BLaER1 treated with 17β-estradiol and CSF1 and Interleukin-3, amounts not matched to agents 10 nM and 100 nM (cell line): Measurements from ENCODE around the gene AP1S3.

ENCODE experiments used
- H3K27ac ChIP-seq, 11 experiments: shearing (Covaris generic); formaldehyde crosslinking; 2 replicates each; pipeline ENCODE4 v1.8.1; 2022
- H3K27me3 ChIP-seq, 11 experiments: shearing (Covaris generic); formaldehyde crosslinking; 2 replicates each; pipeline ENCODE4 v1.8.1; 2022
- H3K36me3 ChIP-seq, 11 experiments: shearing (Covaris generic); formaldehyde crosslinking; 2 replicates each; pipeline ENCODE4 v1.8.1; 2022
- H3K4me1 ChIP-seq, 10 experiments: shearing (Covaris generic); formaldehyde crosslinking; 2 replicates each; pipeline ENCODE4 v1.8.1; 2022
- H3K4me2 ChIP-seq, 11 experiments: shearing (Covaris generic); formaldehyde crosslinking; 2 replicates each; pipeline ENCODE4 v1.8.1; 2022
- H3K4me3 ChIP-seq, 10 experiments: shearing (Covaris generic); formaldehyde crosslinking; 2 replicates each; pipeline ENCODE4 v1.8.1; 2022
- H3K9ac ChIP-seq, 11 experiments: shearing (Covaris generic); formaldehyde crosslinking; 2 replicates each; pipeline ENCODE4 v1.8.1; 2022
- H3K9me3 ChIP-seq, 11 experiments: shearing (Covaris generic); formaldehyde crosslinking; replicated peaks in 1 of 11; 2 replicates each; pipeline ENCODE4 v1.8.1; 2022
- H4K20me1 ChIP-seq, 11 experiments: shearing (Covaris generic); formaldehyde crosslinking; 2 replicates each; pipeline ENCODE4 v1.8.1; 2022
- Cebpa-rat ChIP-seq, 11 experiments: shearing (Covaris generic); IDR thresholded peaks; 2 replicates each; pipeline ENCODE4 v1.8.1; 2022

Gene AP1S3

GRCh38 chr2:223856021-223856420 is 18.6 kb upstream of the AP1S3 start:
- Histone ChIP-seq H4K20me1 (no peaks in the 10 kb centered on the region; a peak in 1 of 22 replicates), H3K9me3 (peaks cover 0 to 13% (median 6%) of the 10 kb centered on the region in 11 experiments; a peak in 14 of 22 replicates), H3K27me3 (no peaks in the 10 kb centered on the region), H3K27ac (no peak overlapping the region), H3K4me2 (no peak overlapping the region), H3K9ac (no peak overlapping the region), H3K4me3 (no peak overlapping the region), H3K4me1 (peaks cover 0 to 4% (median 0%) of the 10 kb centered on the region in 10 experiments; a peak in 1 of 20 replicates), H3K36me3 (peaks cover 0 to 56% (median 2%) of the 10 kb centered on the region in 11 experiments; a peak in 11 of 22 replicates)
- TF ChIP-seq Cebpa-rat (IDR thresholded peaks at IDR 0.05): no peak

- H4K20me1 ChIP-seq: no peaks in the 10 kb centered on the region; a peak in 1 of 22 replicates
- no peaks in the 10 kb centered on the region for H3K27me3 ChIP-seq
- no peak overlapping the region for H3K27ac ChIP-seq
- peaks cover 0 to 4% (median 0%) of the 10 kb centered on the region in 10 experiments; a peak in 1 of 20 replicates for H3K4me1 ChIP-seq
- peaks cover 5 to 19% (median 12%) of the 10 kb centered on the region in 11 experiments; a peak in 21 of 22 replicates for H3K9me3 ChIP-seq
- no peak for TF ChIP-seq Cebpa-rat (IDR thresholded peaks at IDR 0.05)
- no peak overlapping the region for H3K4me3 ChIP-seq
- H3K9ac ChIP-seq: no peak overlapping the region
- peaks cover 0 to 62% (median 3%) of the 10 kb centered on the region in 11 experiments; a peak in 11 of 22 replicates for H3K36me3 ChIP-seq
- H3K4me2 ChIP-seq: no peak overlapping the region
Observed at GRCh38 chr2:223855426-223855825, 18.0 kb upstream of the AP1S3 start.

- Histone ChIP-seq H3K4me1 (peaks cover 0 to 4% (median 0%) of the 10 kb centered on the region in 10 experiments; a peak in 1 of 20 replicates), H3K4me2 (no peak overlapping the region), H3K27ac (no peak overlapping the region)
Observed at GRCh38 chr2:223854741-223855140, 17.4 kb upstream of the AP1S3 start.

GRCh38 chr2:223853425-223853837 is 16.0 kb upstream of the AP1S3 start:
- peaks cover 0 to 82% (median 11%) of the 10 kb centered on the region in 11 experiments; a peak in 15 of 22 replicates for H3K36me3 ChIP-seq
- no peak overlapping the region for H3K9ac ChIP-seq
- no peak overlapping the region for H3K4me2 ChIP-seq
- H3K4me1 ChIP-seq: peaks cover 0 to 4% (median 0%) of the 10 kb centered on the region in 10 experiments; a peak in 1 of 20 replicates
- H3K9me3 ChIP-seq: peaks cover 25 to 37% (median 32%) of the 10 kb centered on the region in 11 experiments
- H3K27me3 ChIP-seq: no peaks in the 10 kb centered on the region
- no peaks in the 10 kb centered on the region; a peak in 1 of 22 replicates for H4K20me1 ChIP-seq
- H3K4me3 ChIP-seq: no peak overlapping the region
- no peak overlapping the region for H3K27ac ChIP-seq
- no peak for TF ChIP-seq Cebpa-rat (IDR thresholded peaks at IDR 0.05)

More at GRCh38 chr2:223854741-223855140, 17.4 kb upstream of the AP1S3 start:
- H3K36me3 ChIP-seq: peaks cover 0 to 69% (median 7%) of the 10 kb centered on the region in 11 experiments; a peak in 12 of 22 replicates
- no peaks in the 10 kb centered on the region; a peak in 1 of 22 replicates for H4K20me1 ChIP-seq
- TF ChIP-seq Cebpa-rat (IDR thresholded peaks at IDR 0.05): no peak
- no peaks in the 10 kb centered on the region for H3K27me3 ChIP-seq
- H3K9ac ChIP-seq: no peak overlapping the region
- peaks cover 12 to 26% (median 19%) of the 10 kb centered on the region in 11 experiments; a peak in 21 of 22 replicates for H3K9me3 ChIP-seq
- no peak overlapping the region for H3K4me3 ChIP-seq

- no peak overlapping the region for H3K9ac ChIP-seq
- H3K4me2 ChIP-seq: no peak overlapping the region
- H3K4me1 ChIP-seq: peaks cover 0 to 4% (median 0%) of the 10 kb centered on the region in 10 experiments; a peak in 1 of 20 replicates
- no peaks in the 10 kb centered on the region; a peak in 1 of 22 replicates for H4K20me1 ChIP-seq
- H3K4me3 ChIP-seq: no peak overlapping the region
- no peak for TF ChIP-seq Cebpa-rat (IDR thresholded peaks at IDR 0.05)
- H3K27ac ChIP-seq: no peak overlapping the region
- H3K9me3 ChIP-seq: peaks cover 25 to 37% (median 32%) of the 10 kb centered on the region in 11 experiments
- H3K27me3 ChIP-seq: no peaks in the 10 kb centered on the region
- H3K36me3 ChIP-seq: peaks cover 0 to 91% (median 11%) of the 10 kb centered on the region in 11 experiments; a peak in 15 of 22 replicates
Observed at GRCh38 chr2:223852281-223852795, 15.0 kb upstream of the AP1S3 start.

GRCh38 chr2:223847410-223847809 is 10.0 kb upstream of the AP1S3 start:
- TF ChIP-seq Cebpa-rat (IDR thresholded peaks at IDR 0.05): no peak
- H3K27ac ChIP-seq: no peak overlapping the region
- no peaks in the 10 kb centered on the region for H3K27me3 ChIP-seq
- H3K36me3 ChIP-seq: peaks cover 0 to 59% (median 11%) of the 10 kb centered on the region in 11 experiments; a peak in 14 of 22 replicates
- H4K20me1 ChIP-seq: no peaks in the 10 kb centered on the region
- peaks cover 25 to 37% (median 32%) of the 10 kb centered on the region in 11 experiments for H3K9me3 ChIP-seq
- H3K4me1 ChIP-seq: peaks cover 0 to 4% (median 0%) of the 10 kb centered on the region in 10 experiments; a peak in 1 of 20 replicates
- no peak overlapping the region for H3K4me3 ChIP-seq
- no peak overlapping the region for H3K4me2 ChIP-seq
- H3K9ac ChIP-seq: no peak overlapping the region

- Histone ChIP-seq H3K27ac (no peak overlapping the region), H3K4me2 (no peak overlapping the region), H3K9me3 (peaks cover 25 to 32% (median 29%) of the 10 kb centered on the region in 11 experiments), H3K4me3 (no peak overlapping the region), H4K20me1 (no peaks in the 10 kb centered on the region), H3K36me3 (peaks cover 0 to 50% (median 11%) of the 10 kb centered on the region in 11 experiments; a peak in 13 of 22 replicates), H3K9ac (no peak overlapping the region), H3K27me3 (no peaks in the 10 kb centered on the region), H3K4me1 (peaks cover 0 to 8% (median 2%) of the 10 kb centered on the region in 10 experiments; a peak in 9 of 20 replicates)
- TF ChIP-seq Cebpa-rat (IDR thresholded peaks at IDR 0.05): no peak
Observed at GRCh38 chr2:223846515-223846914, 9.1 kb upstream of the AP1S3 start.

- Histone ChIP-seq H3K27ac (peak overlapping the region in 4 of 11 experiments; percentile 2 to 42 (median 24); a peak in 5 of 22 replicates), H4K20me1 (no peaks in the 10 kb centered on the region), H3K27me3 (peaks cover 0 to 4% (median 0%) of the 10 kb centered on the region in 11 experiments; a peak in 2 of 22 replicates), H3K4me2 (peak overlapping the region in 9 of 11 experiments; percentile 3 to 45 (median 19); a peak in 7 of 22 replicates), H3K9ac (no peak overlapping the region), H3K36me3 (peaks cover 0 to 3% (median 0%) of the 10 kb centered on the region in 11 experiments; a peak in 1 of 22 replicates), H3K4me1 (peaks cover 2 to 19% (median 10%) of the 10 kb centered on the region in 10 experiments), H3K9me3 (no peaks in the 10 kb centered on the region), H3K4me3 (no peak overlapping the region)
- no peak for TF ChIP-seq Cebpa-rat (IDR thresholded peaks at IDR 0.05)
Observed at GRCh38 chr2:223841436-223842190, 4.2 kb upstream of the AP1S3 start.
